SK-N-SH (cell line): ENCODE data around the gene CREB5. TPM values are rescaled to one million over a fixed set of nuclear protein-coding genes. Genes with fewer than 3 reads are reported as not detected.

Source experiments
- CTCF ChIA-PET: fragments of 300-600, 350-600 bp; formaldehyde crosslinking; extraction: SDS; loops from one replicate; lab custom pipeline; 2021; lab: Yijun Ruan, JAX
- POLR2A ChIA-PET: fragments of 350-600 bp; sonication (Branson Sonifier 250); formaldehyde crosslinking; extraction: SDS; loops from one replicate; lab custom pipeline; 2020; ENCODE audit warnings: antibody characterized with exemption, inconsistent platforms; lab: Yijun Ruan, JAX
- DNase-seq: peaks from one replicate; pipeline ENCODE4 v3.0.0; 2012
- H2AFZ ChIP-seq: fragments of 200-600 bp; sonication (generic); 2 replicates; pipeline ENCODE4 v1.8.1; 2016; ENCODE audit warnings: antibody characterized with exemption, mild to moderate bottlenecking, low read depth
- H3F3A ChIP-seq: fragments of 200-600 bp; sonication (generic); replicated peaks from 2 replicates; pipeline ENCODE3; 2016; ENCODE audit warnings: antibody characterized with exemption, mild to moderate bottlenecking; ENCODE audit not compliant: insufficient read depth
- H3K27ac ChIP-seq, 2 experiments: fragments of 200-500 bp in 1 of 2; fragments of 200-600 bp in 1 of 2; sonication (Bioruptor generic) in 1 of 2; sonication (generic), shearing (Covaris generic) in 1 of 2; 2 replicates each; pipeline versions ENCODE4 v1.5.1 to v1.6.1; 2014 to 2016; ENCODE audit warnings: low read depth in 2 of 2, inconsistent platforms in 1 of 2, low read length in 1 of 2, mild to moderate bottlenecking in 1 of 2, mixed read lengths in 1 of 2
- H3K27me3 ChIP-seq: fragments of 200-600 bp; sonication (generic), shearing (Covaris generic); 2 replicates; pipeline ENCODE4 v1.6.1; 2016; ENCODE audit warnings: mixed run types; ENCODE audit not compliant: insufficient read depth
- H3K36me3 ChIP-seq, 2 experiments: fragments of 200-500 bp in 1 of 2; fragments of 200-600 bp in 1 of 2; sonication (Bioruptor generic) in 1 of 2; sonication (generic) in 1 of 2; replicated peaks in 1 of 2; 2 replicates each; pipeline versions ENCODE3 to v1.5.1; 2014 to 2016; ENCODE audit warnings: low read length in 1 of 2, mild to moderate bottlenecking in 1 of 2; ENCODE audit not compliant: insufficient read depth in 2 of 2, control insufficient read depth in 1 of 2
- H3K4me1 ChIP-seq, 2 experiments: fragments of 200-500 bp in 1 of 2; fragments of 200-600 bp in 1 of 2; sonication (Bioruptor generic) in 1 of 2; sonication (generic), shearing (Covaris generic) in 1 of 2; 2 replicates each; pipeline versions ENCODE4 v1.5.1 to v1.6.1; 2014 to 2016; ENCODE audit warnings: low read depth in 1 of 2, low read length in 1 of 2, mixed run types in 1 of 2; ENCODE audit not compliant: insufficient read depth in 2 of 2, control insufficient read depth in 1 of 2
- H3K4me2 ChIP-seq: fragments of 200-600 bp; sonication (generic), shearing (Covaris generic); 2 replicates; pipeline ENCODE4 v1.6.1; 2017; ENCODE audit warnings: mixed run types
- H3K4me3 ChIP-seq, 2 experiments: fragments of 200-500 bp in 1 of 2; fragments of 200-600 bp in 1 of 2; sonication (Bioruptor generic) in 1 of 2; sonication (generic), shearing (Covaris generic) in 1 of 2; 2 replicates each; pipeline versions ENCODE4 v1.5.1 to v1.8.1; 2014 to 2016; ENCODE audit warnings: low read depth in 2 of 2, inconsistent platforms in 1 of 2, low read length in 1 of 2, mild to moderate bottlenecking in 1 of 2, mixed read lengths in 1 of 2, moderate library complexity in 1 of 2
- H3K79me2 ChIP-seq: fragments of 200-600 bp; sonication (generic); 2 replicates; pipeline ENCODE4 v1.8.1; 2017; ENCODE audit warnings: mild to moderate bottlenecking; ENCODE audit not compliant: insufficient read depth
- H3K9ac ChIP-seq: fragments of 200-600 bp; sonication (generic); 2 replicates; pipeline ENCODE4 v1.6.1; 2017; ENCODE audit warnings: mixed run types
- H3K9me2 ChIP-seq: fragments of 200-600 bp; sonication (generic); 2 replicates; pipeline ENCODE4 v1.6.1; 2017; ENCODE audit warnings: mixed run types
- H3K9me3 ChIP-seq: fragments of 200-600 bp; sonication (generic); 2 replicates; pipeline ENCODE4 v1.6.1; 2017; ENCODE audit warnings: mixed run types, mild to moderate bottlenecking, moderate library complexity
- H4K20me1 ChIP-seq: fragments of 200-600 bp; sonication (generic); 2 replicates; pipeline ENCODE4 v1.6.1; 2017; ENCODE audit warnings: mild to moderate bottlenecking, mixed run types; ENCODE audit not compliant: insufficient read depth
- FOSL2 ChIP-seq: IDR thresholded peaks from 2 replicates; pipeline ENCODE4 v1.4.0; 2012; ENCODE audit warnings: low read depth, mild to moderate bottlenecking, moderate library complexity, borderline replicate concordance
- FOXJ3 ChIP-seq: sonication (generic); formaldehyde crosslinking; IDR thresholded peaks from 2 replicates; pipeline ENCODE4 v1.5.1; 2020; ENCODE audit warnings: mild to moderate bottlenecking, missing genetic modification reagents
- FOXM1 ChIP-seq: IDR thresholded peaks from 2 replicates; pipeline ENCODE4 v1.4.0; 2012; ENCODE audit warnings: low read depth, mild to moderate bottlenecking
- GABPA ChIP-seq: IDR thresholded peaks from 2 replicates; pipeline ENCODE4 v1.4.0; 2012; ENCODE audit warnings: low read depth, mild to moderate bottlenecking
- POLR2AphosphoS5 ChIP-seq: IDR thresholded peaks from 2 replicates; pipeline ENCODE4 v1.6.1; 2012; ENCODE audit warnings: low read depth, low read length
- RCOR1 ChIP-seq: fragments of 150-350 bp; IDR thresholded peaks from 2 replicates; pipeline ENCODE4 v1.6.1; 2017; ENCODE audit warnings: antibody characterized with exemption, low read length
- RFX5 ChIP-seq: IDR thresholded peaks from 2 replicates; pipeline ENCODE4 v1.6.1; 2012; ENCODE audit warnings: mild to moderate bottlenecking, improper control_type of control experiment, low read length
- SMC3 ChIP-seq: IDR thresholded peaks from 2 replicates; pipeline ENCODE4 v1.6.1; 2012; ENCODE audit warnings: low read depth, low read length, improper control_type of control experiment
- TCF12 ChIP-seq: IDR thresholded peaks from 2 replicates; pipeline ENCODE4 v1.4.0; 2012
- TEAD4 ChIP-seq: IDR thresholded peaks from 2 replicates; pipeline ENCODE4 v1.4.0; 2012; ENCODE audit warnings: mild to moderate bottlenecking, borderline replicate concordance; ENCODE audit not compliant: insufficient read depth
- YY1 ChIP-seq: IDR thresholded peaks from 2 replicates; pipeline ENCODE4 v1.4.0; 2012; ENCODE audit warnings: low read depth, mild to moderate bottlenecking
- WGBS: methylation state at CpG from one replicate; pipeline ENCODE4 v1.1.6; 2017; ENCODE audit warnings: low lambda C conversion rate; 5-methylcytosine and 5-hydroxymethylcytosine counted together
- polyA plus RNA-seq, 3 experiments: library from polyadenylated mRNA; depleted of rRNA; stranded (reverse); fragments of >200 nt; gene quantifications; 2 replicates each; pipeline ENCODE4 v1.2.3, GENCODE V29; 2012
- TF ChIP-seq, protein P1 (sequence below): IDR thresholded peaks from 2 replicates; pipeline ENCODE4; 2012
- TF ChIP-seq, protein P2 (sequence below): fragments of 150-350 bp; IDR thresholded peaks from 2 replicates; pipeline ENCODE4 v1.6.1; 2016; ENCODE audit warnings: mild to moderate bottlenecking, low read depth, low read length
- TF ChIP-seq, protein P3 (sequence below): IDR thresholded peaks from 2 replicates; pipeline ENCODE4 v1.4.0; 2012; ENCODE audit warnings: low read depth, borderline replicate concordance

CREB5 gene
- polyA plus RNA-seq, 1 of the 3 experiments (the other 2 are of a cell fraction), result 19.3 TPM

GRCh38 chr7:28666154-28666553 is 253.8 kb downstream of the CREB5 start:
- Histone ChIP-seq H3K79me2 (no peaks in the 10 kb centered on the region), H3K36me3 (no peaks in the 10 kb centered on the region), H3K9ac (no peak overlapping the region), H3F3A (no peaks in the 10 kb centered on the region), H2AFZ (no peak overlapping the region), H3K27me3 (no peaks in the 10 kb centered on the region), H3K4me1 (peaks cover 0 to 6% of the 10 kb centered on the region in 2 experiments; a peak in 1 of 4 replicates), H3K9me3 (no peaks in the 10 kb centered on the region)
- no peak for DNase-seq
- POLR2A ChIA-PET, result no interaction called here
- CTCF ChIA-PET, result interaction anchor here (1.2 to 1.3 kb wide), 2 partner anchors 38 to 261 kb away, joined by 3 to 4 read pairs; no protein-coding TSS in a partner anchor
- 0 out of 2 replicates have a peak, but pooled peaks have one; percentile 17 for TF ChIP-seq FOSL2
- TF ChIP-seq RCOR1, result no peak
- TF ChIP-seq RFX5, result no peak
- no peak for TF ChIP-seq SMC3
- TF ChIP-seq, all 33 proteins: peak for 1
- Histone ChIP-seq H3K27ac (no peak overlapping the region), H4K20me1 (no peaks in the 10 kb centered on the region), H3K9me2 (no peaks in the 10 kb centered on the region), H3K4me2 (no peak overlapping the region), H3K4me3 (no peak overlapping the region)
- 68% methylated on average over 2 of the region's 2 CpGs for WGBS

GRCh38 chr7:28668085-28668484 is 255.8 kb downstream of the CREB5 start:
- Histone ChIP-seq H3K9me3 (no peaks in the 10 kb centered on the region), H4K20me1 (no peaks in the 10 kb centered on the region), H3K79me2 (no peaks in the 10 kb centered on the region), H3K9ac (no peak overlapping the region), H3K4me1 (peaks cover 0 to 10% of the 10 kb centered on the region in 2 experiments; a peak in 1 of 4 replicates), H3K27me3 (no peaks in the 10 kb centered on the region), H3K4me2 (no peak overlapping the region), H3K27ac (no peak overlapping the region), H3K4me3 (no peak overlapping the region), H3K36me3 (no peaks in the 10 kb centered on the region), H2AFZ (no peak overlapping the region), H3K9me2 (no peaks in the 10 kb centered on the region), H3F3A (no peaks in the 10 kb centered on the region)
- no peak for DNase-seq
- no peak for TF ChIP-seq TEAD4
- peak; percentile 31; the same call in 1 of the 2 replicates for TF ChIP-seq TCF12
- TF ChIP-seq, protein P1, sequence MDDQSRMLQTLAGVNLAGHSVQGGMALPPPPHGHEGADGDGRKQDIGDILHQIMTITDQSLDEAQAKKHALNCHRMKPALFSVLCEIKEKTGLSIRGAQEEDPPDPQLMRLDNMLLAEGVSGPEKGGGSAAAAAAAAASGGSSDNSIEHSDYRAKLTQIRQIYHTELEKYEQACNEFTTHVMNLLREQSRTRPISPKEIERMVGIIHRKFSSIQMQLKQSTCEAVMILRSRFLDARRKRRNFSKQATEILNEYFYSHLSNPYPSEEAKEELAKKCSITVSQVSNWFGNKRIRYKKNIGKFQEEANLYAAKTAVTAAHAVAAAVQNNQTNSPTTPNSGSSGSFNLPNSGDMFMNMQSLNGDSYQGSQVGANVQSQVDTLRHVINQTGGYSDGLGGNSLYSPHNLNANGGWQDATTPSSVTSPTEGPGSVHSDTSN, result peak; percentile 10; the same call in 1 of the 2 replicates
- TF ChIP-seq FOXJ3, result no peak
- TF ChIP-seq POLR2AphosphoS5, result no peak
- TF ChIP-seq, protein P2, sequence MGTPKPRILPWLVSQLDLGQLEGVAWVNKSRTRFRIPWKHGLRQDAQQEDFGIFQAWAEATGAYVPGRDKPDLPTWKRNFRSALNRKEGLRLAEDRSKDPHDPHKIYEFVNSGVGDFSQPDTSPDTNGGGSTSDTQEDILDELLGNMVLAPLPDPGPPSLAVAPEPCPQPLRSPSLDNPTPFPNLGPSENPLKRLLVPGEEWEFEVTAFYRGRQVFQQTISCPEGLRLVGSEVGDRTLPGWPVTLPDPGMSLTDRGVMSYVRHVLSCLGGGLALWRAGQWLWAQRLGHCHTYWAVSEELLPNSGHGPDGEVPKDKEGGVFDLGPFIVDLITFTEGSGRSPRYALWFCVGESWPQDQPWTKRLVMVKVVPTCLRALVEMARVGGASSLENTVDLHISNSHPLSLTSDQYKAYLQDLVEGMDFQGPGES, result no peak
- TF ChIP-seq FOXM1, result no peak
- TF ChIP-seq YY1, result no peak
- no peak for TF ChIP-seq GABPA
- TF ChIP-seq, protein P3, sequence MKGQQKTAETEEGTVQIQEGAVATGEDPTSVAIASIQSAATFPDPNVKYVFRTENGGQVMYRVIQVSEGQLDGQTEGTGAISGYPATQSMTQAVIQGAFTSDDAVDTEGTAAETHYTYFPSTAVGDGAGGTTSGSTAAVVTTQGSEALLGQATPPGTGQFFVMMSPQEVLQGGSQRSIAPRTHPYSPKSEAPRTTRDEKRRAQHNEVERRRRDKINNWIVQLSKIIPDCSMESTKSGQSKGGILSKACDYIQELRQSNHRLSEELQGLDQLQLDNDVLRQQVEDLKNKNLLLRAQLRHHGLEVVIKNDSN, result no peak
- WGBS, result 59% methylated on average over 2 of the region's 2 CpGs
- POLR2A ChIA-PET, result no interaction called here
- CTCF ChIA-PET, result no interaction called here
